NB4 (cell line): ENCODE results near the gene DYNC1I1.

Source experiments
- MYC ChIP-seq: IDR thresholded peaks from 2 replicates; pipeline ENCODE4 v1.6.1; 2011; ENCODE audit warnings: low read depth, low read length
- POLR2A ChIP-seq: IDR thresholded peaks from 2 replicates; pipeline ENCODE4 v1.6.1; 2011; ENCODE audit warnings: mild to moderate bottlenecking; ENCODE audit not compliant: insufficient read length; ENCODE audit errors: extremely low read depth
- TF ChIP-seq, protein P1 (sequence below): IDR thresholded peaks from one replicate; pipeline ENCODE4 v1.5.1; 2012; ENCODE audit warnings: low read depth, low read length
- TF ChIP-seq, protein P2 (sequence below): IDR thresholded peaks from 2 replicates; pipeline ENCODE4 v1.6.1; 2011; ENCODE audit warnings: low read depth, low read length

DNA sequence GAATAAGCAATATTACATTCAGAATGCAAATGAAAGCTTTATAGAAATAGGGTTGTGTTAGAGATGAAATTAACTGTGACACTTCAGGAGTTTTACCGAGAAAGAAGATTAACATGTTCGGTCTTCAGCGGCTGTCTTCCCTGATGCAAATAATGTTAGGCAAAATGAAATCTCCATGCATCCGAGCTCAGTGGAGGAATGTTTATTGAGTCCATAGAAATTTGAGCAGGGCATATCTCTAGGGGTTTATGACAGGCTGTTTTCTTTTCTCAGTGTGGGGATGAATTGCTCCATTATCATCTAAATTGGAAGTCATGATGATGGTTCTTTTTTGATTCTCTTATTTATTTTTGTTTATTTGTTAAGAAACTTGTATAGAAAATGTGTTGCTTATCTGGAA lies 31.7 kb downstream of the DYNC1I1 start:
- TF ChIP-seq, protein P1, sequence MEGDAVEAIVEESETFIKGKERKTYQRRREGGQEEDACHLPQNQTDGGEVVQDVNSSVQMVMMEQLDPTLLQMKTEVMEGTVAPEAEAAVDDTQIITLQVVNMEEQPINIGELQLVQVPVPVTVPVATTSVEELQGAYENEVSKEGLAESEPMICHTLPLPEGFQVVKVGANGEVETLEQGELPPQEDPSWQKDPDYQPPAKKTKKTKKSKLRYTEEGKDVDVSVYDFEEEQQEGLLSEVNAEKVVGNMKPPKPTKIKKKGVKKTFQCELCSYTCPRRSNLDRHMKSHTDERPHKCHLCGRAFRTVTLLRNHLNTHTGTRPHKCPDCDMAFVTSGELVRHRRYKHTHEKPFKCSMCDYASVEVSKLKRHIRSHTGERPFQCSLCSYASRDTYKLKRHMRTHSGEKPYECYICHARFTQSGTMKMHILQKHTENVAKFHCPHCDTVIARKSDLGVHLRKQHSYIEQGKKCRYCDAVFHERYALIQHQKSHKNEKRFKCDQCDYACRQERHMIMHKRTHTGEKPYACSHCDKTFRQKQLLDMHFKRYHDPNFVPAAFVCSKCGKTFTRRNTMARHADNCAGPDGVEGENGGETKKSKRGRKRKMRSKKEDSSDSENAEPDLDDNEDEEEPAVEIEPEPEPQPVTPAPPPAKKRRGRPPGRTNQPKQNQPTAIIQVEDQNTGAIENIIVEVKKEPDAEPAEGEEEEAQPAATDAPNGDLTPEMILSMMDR, result no peak
- TF ChIP-seq MYC, result no peak
- no peak for TF ChIP-seq POLR2A
- TF ChIP-seq, protein P2, sequence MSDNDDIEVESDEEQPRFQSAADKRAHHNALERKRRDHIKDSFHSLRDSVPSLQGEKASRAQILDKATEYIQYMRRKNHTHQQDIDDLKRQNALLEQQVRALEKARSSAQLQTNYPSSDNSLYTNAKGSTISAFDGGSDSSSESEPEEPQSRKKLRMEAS, result no peak
